Measurements from ENCODE around the gene SDHAF2. TPM values are rescaled to one million over a fixed set of nuclear protein-coding genes. Genes with fewer than 3 reads are reported as not detected.

The SDHAF2 gene
- total RNA-seq, 4 donors from 2014 or later = 36.6 to 53.0 (median 48.4) TPM

DNA sequence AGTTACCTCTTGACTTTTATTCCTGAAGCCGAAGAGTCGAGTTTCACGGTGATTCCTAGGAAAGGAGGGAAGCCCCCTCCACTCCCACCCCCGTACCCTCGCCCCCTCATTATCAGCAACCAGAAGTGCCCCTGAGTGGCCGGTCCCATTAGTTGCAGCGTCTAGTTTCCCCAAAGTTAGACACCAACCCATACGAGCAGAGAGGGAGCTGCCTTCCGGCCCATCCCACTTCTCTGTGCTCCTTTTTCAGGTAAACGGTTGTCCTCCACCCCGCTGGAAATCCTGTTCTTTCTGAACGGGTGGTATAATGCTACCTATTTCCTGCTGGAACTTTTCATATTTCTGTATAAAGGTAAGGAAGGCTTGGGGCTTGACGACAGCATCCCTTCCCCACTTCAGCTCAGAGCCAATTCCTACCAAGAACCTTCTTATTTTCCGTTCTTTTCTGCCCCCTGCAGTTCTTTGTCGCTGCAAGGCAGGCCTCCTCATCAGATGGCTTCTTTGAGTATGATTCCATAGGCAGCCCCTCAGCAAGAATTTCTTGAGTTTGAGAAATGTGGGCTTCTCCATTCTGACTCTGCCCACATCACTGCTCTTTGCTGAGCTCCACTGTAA lies 36.8 kb upstream of the SDHAF2 start:
- TF ChIP-seq POLR2A (IDR thresholded peaks at IDR 0.05) = no peak
- 5% methylated on average over 15 of the region's 15 CpGs for WGBS
- H3K4me1 ChIP-seq = peaks cover 20% of the 10 kb centered on the region
- H3K4me3 ChIP-seq = peak overlapping the region; percentile 83
- H3K36me3 ChIP-seq = peaks cover 28% of the 10 kb centered on the region
- peak overlapping the region; percentile 90 for H3K27ac ChIP-seq
- DNase-seq (ENCODE audit: low spot score in 2 of 2) = no peak
- H3K9me3 ChIP-seq = no peaks in the 10 kb centered on the region
- no peaks in the 10 kb centered on the region for H3K27me3 ChIP-seq

DNA sequence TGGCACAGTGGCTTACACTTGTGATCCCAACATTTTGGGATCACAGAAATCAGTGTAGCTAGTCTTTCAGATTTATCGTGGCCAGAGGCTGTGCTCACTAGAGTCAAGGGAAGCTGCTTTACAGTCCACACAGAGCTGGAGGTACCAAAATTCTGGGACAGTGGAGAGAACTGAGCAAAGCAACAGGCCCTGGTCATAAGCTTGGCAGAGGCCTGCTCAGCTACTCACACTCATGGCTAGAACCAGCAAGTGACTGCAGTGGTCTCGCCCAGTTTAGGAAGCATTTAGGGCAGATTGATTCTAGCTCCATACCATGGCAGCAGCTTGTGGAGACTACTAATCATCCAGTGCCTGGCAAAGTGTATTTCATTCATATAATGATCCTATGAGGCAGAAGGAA lies 28.8 kb upstream of the SDHAF2 start:
- Histone ChIP-seq H3K9me3 (no peaks in the 10 kb centered on the region), H3K4me1 (no peaks in the 10 kb centered on the region), H3K4me3 (no peak overlapping the region), H3K27ac (no peak overlapping the region), H3K27me3 (no peaks in the 10 kb centered on the region), H3K36me3 (peaks cover 60% of the 10 kb centered on the region)
- WGBS = 90% methylated on average over 2 of the region's 2 CpGs
- no peak for DNase-seq (ENCODE audit: low spot score in 2 of 2)
- no peak for TF ChIP-seq EP300 (IDR thresholded peaks at IDR 0.05)
- TF ChIP-seq POLR2A (IDR thresholded peaks at IDR 0.05) = no peak
- TF ChIP-seq, protein P1, sequence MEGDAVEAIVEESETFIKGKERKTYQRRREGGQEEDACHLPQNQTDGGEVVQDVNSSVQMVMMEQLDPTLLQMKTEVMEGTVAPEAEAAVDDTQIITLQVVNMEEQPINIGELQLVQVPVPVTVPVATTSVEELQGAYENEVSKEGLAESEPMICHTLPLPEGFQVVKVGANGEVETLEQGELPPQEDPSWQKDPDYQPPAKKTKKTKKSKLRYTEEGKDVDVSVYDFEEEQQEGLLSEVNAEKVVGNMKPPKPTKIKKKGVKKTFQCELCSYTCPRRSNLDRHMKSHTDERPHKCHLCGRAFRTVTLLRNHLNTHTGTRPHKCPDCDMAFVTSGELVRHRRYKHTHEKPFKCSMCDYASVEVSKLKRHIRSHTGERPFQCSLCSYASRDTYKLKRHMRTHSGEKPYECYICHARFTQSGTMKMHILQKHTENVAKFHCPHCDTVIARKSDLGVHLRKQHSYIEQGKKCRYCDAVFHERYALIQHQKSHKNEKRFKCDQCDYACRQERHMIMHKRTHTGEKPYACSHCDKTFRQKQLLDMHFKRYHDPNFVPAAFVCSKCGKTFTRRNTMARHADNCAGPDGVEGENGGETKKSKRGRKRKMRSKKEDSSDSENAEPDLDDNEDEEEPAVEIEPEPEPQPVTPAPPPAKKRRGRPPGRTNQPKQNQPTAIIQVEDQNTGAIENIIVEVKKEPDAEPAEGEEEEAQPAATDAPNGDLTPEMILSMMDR (IDR thresholded peaks at IDR 0.05) = no peak
- TF ChIP-seq POLR2AphosphoS5 (IDR thresholded peaks at IDR 0.05) = no peak

DNA sequence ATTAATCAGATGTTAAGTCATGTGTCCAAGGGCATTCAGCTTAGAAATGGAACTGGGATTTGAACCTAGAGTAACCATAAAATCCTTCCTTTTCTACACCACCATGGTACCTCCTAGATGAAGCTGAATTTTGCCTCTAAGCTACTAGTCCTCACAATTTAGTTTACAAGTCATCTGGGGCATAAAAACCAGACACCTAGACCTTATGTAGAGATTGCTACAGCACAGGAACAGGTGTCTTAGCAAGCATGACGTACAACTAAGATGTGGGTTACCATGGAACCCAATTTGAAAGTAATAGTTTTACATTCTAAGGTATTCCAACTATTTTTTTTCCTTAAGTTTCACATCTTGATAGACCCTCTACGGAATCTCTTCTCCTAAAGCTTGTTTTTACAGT lies 28.4 kb upstream of the SDHAF2 start:
- no peaks in the 10 kb centered on the region for H3K9me3 ChIP-seq
- H3K27me3 ChIP-seq = no peaks in the 10 kb centered on the region
- TF ChIP-seq, protein P1 (IDR thresholded peaks at IDR 0.05) = no peak
- no peak for TF ChIP-seq EP300 (IDR thresholded peaks at IDR 0.05)
- TF ChIP-seq POLR2AphosphoS5 (IDR thresholded peaks at IDR 0.05) = no peak
- no peak for TF ChIP-seq POLR2A (IDR thresholded peaks at IDR 0.05)
- 97% methylated on average over 2 of the region's 2 CpGs for WGBS
- no peak for DNase-seq (ENCODE audit: low spot score in 2 of 2)
- no peaks in the 10 kb centered on the region for H3K4me1 ChIP-seq
- H3K4me3 ChIP-seq = no peak overlapping the region
- H3K36me3 ChIP-seq = peaks cover 61% of the 10 kb centered on the region
- no peak overlapping the region for H3K27ac ChIP-seq

DNA sequence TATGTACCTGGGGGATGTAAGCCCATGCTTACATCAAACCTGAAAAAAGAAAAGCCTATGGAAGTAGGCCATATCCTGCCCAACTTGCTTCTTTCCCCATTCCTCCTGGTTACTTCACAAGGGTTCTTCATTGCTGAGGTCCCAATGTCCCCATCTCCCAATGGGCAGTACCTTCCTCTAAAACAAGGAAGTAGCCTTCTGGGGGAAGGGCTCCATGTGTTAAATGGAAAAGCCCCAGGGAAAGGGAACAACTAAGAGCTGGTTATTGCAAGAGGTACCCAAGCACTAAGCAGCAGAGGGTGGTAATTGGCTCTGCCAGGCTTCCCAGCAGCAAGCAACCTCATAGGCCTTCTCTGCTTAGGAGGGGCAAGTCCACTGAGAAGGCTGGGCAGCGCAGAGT lies 26.3 kb upstream of the SDHAF2 start:
- DNase-seq (ENCODE audit: low spot score in 2 of 2) = no peak
- no peaks in the 10 kb centered on the region for H3K4me1 ChIP-seq
- H3K4me3 ChIP-seq = no peak overlapping the region
- H3K9me3 ChIP-seq = no peaks in the 10 kb centered on the region
- WGBS = 96% methylated on average over 1 of the region's 1 CpG
- H3K27me3 ChIP-seq = no peaks in the 10 kb centered on the region
- TF ChIP-seq POLR2A (IDR thresholded peaks at IDR 0.05) (no peak), EP300 (IDR thresholded peaks at IDR 0.05) (no peak), POLR2AphosphoS5 (IDR thresholded peaks at IDR 0.05) (no peak)
- TF ChIP-seq, protein P1 (IDR thresholded peaks at IDR 0.05) = no peak
- no peak overlapping the region for H3K27ac ChIP-seq
- H3K36me3 ChIP-seq = peaks cover 65% of the 10 kb centered on the region

DNA sequence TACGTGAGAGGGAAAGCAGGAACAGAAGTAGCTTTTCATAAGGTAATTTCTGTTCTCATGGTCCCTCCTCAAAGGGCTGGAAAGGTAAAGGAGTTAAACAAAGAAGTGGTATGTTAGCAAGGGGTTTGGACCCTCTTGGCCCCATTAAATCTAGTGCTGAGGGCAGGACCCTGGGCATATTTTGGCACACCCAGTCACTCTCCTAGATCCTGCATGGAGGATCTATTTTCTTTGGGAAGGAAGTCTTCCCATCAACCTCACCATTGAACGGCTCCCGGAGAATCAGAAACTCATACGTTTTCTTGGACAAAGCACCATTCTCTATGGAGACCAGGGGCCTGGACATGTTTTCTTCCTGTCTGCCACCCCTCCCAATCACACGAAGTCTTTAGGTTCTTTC lies 25.8 kb upstream of the SDHAF2 start:
- no peaks in the 10 kb centered on the region for H3K9me3 ChIP-seq
- no peaks in the 10 kb centered on the region for H3K4me1 ChIP-seq
- no peaks in the 10 kb centered on the region for H3K27me3 ChIP-seq
- no peak for DNase-seq (ENCODE audit: low spot score in 2 of 2)
- no peak overlapping the region for H3K4me3 ChIP-seq
- TF ChIP-seq, protein P1 (IDR thresholded peaks at IDR 0.05) = no peak
- TF ChIP-seq POLR2A (IDR thresholded peaks at IDR 0.05) (no peak), POLR2AphosphoS5 (IDR thresholded peaks at IDR 0.05) (no peak), EP300 (IDR thresholded peaks at IDR 0.05) (no peak)
- H3K27ac ChIP-seq = peak overlapping the region; percentile 43
- peaks cover 65% of the 10 kb centered on the region for H3K36me3 ChIP-seq
- WGBS = 67% methylated on average over 5 of the region's 5 CpGs

DNA sequence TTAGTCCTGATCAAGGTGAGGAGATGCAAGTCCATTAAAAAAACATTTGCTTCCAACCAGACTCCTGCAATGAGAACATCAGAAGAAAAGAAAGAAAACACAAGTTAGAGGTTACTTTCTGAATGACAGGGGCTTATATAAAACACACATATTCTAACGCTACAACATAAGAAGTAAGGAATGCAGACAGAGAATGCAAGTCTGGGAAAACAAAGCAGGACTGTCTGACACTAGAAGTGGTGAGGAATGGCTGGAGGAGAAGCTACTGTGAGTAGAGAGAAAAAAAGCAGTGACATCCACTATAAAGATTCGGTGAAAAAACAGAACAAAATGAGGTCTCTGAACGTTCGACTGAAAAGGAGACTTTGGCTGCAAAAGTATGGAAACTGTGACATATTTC lies 25.3 kb upstream of the SDHAF2 start:
- Histone ChIP-seq H3K4me1 (no peaks in the 10 kb centered on the region), H3K9me3 (no peaks in the 10 kb centered on the region), H3K27me3 (no peaks in the 10 kb centered on the region), H3K27ac (peak overlapping the region; percentile 43), H3K4me3 (no peak overlapping the region), H3K36me3 (peaks cover 71% of the 10 kb centered on the region)
- no peak for DNase-seq (ENCODE audit: low spot score in 2 of 2)
- TF ChIP-seq EP300 (IDR thresholded peaks at IDR 0.05) (no peak), POLR2A (IDR thresholded peaks at IDR 0.05) (no peak), POLR2AphosphoS5 (IDR thresholded peaks at IDR 0.05) (no peak)
- TF ChIP-seq, protein P1 (IDR thresholded peaks at IDR 0.05) = no peak
- WGBS = 70% methylated on average over 4 of the region's 4 CpGs
